ENCODE measurements around the gene PEX1.
"Not testable (repeated sequence)": the region's sequence is repeated elsewhere in the genome, so short reads cannot be mapped to it uniquely, and the experiment has no call there.

The PEX1 gene

GRCh38 chr7:92504563-92504962 lies 23.8 kb downstream of the PEX1 start:
- DNase-seq (ENCODE audit: low spot score): no peak

- DNase-seq (ENCODE audit: low spot score): no peak
Measured at GRCh38 chr7:92503767-92504166, 24.6 kb downstream of the PEX1 start.

- no peak for DNase-seq (ENCODE audit: low spot score)
Measured at GRCh38 chr7:92498557-92498956, 29.8 kb downstream of the PEX1 start.

GRCh38 chr7:92496876-92497275 lies 31.4 kb downstream of the PEX1 start:
- no peak for DNase-seq (ENCODE audit: low spot score)

GRCh38 chr7:92489634-92490033 lies 38.7 kb downstream of the PEX1 start:
- DNase-seq (ENCODE audit: low spot score): no peak

GRCh38 chr7:92487804-92488203 lies 40.5 kb downstream of the PEX1 start:
- no peak for DNase-seq (ENCODE audit: low spot score)

- DNase-seq (ENCODE audit: low spot score): no peak
Measured at GRCh38 chr7:92485974-92486373, 42.3 kb downstream of the PEX1 start.

GRCh38 chr7:92485267-92485892 lies 42.9 kb downstream of the PEX1 start:
- no peak for DNase-seq (ENCODE audit: low spot score)

GRCh38 chr7:92484226-92484625 lies 44.1 kb downstream of the PEX1 start:
- not testable (repeated sequence) for DNase-seq (ENCODE audit: low spot score)

GRCh38 chr7:92483624-92484023 lies 44.7 kb downstream of the PEX1 start:
- DNase-seq (ENCODE audit: low spot score): not testable (repeated sequence)

- DNase-seq (ENCODE audit: low spot score): not testable (repeated sequence)
Measured at GRCh38 chr7:92479146-92479545, 49.2 kb downstream of the PEX1 start.

- no peak for DNase-seq (ENCODE audit: low spot score)
Measured at GRCh38 chr7:92478711-92479110, 49.6 kb downstream of the PEX1 start.

GRCh38 chr7:92478095-92478494 lies 50.2 kb downstream of the PEX1 start:
- DNase-seq (ENCODE audit: low spot score): no peak

GRCh38 chr7:92477681-92478080 lies 50.6 kb downstream of the PEX1 start, which contains the start of gene ERVW-1:
ERVW-1 (minus strand) TSS chr7:92477946; CDS start chr7:92470381, 7,565 bp downstream.
- DNase-seq (ENCODE audit: low spot score): not testable (repeated sequence)

- DNase-seq (ENCODE audit: low spot score): not testable (repeated sequence)
Measured at GRCh38 chr7:92475851-92476590, 52.3 kb downstream of the PEX1 start.

- DNase-seq (ENCODE audit: low spot score): not testable (repeated sequence)
Measured at GRCh38 chr7:92475261-92475770, 53.0 kb downstream of the PEX1 start.

GRCh38 chr7:92473989-92474388 lies 54.3 kb downstream of the PEX1 start:
- not testable (repeated sequence) for DNase-seq (ENCODE audit: low spot score)

- DNase-seq (ENCODE audit: low spot score): not testable (repeated sequence)
Measured at GRCh38 chr7:92468589-92468988, 59.7 kb downstream of the PEX1 start.

- DNase-seq (ENCODE audit: low spot score): no peak
Measured at GRCh38 chr7:92466682-92467081, 61.6 kb downstream of the PEX1 start.

GRCh38 chr7:92464515-92464914 lies 63.8 kb downstream of the PEX1 start:
- DNase-seq (ENCODE audit: low spot score): no peak

- DNase-seq (ENCODE audit: low spot score): no peak
Measured at GRCh38 chr7:92462560-92462959, 65.8 kb downstream of the PEX1 start.

- DNase-seq (ENCODE audit: low spot score): peak; percentile 37
Measured at GRCh38 chr7:92461027-92462003, 67.0 kb downstream of the PEX1 start.

Measured in CD4-positive, alpha-beta T cell treated with Interleukin-2 at 100 ng/mL for 4 hours (primary cell).